C4-2B (cell line): ENCODE measurements around the gene IL17REL.
"Not testable (repeated sequence)": the region's sequence is repeated elsewhere in the genome, so short reads cannot be mapped to it uniquely, and the experiment has no call there.

Experiments
- H3K27ac ChIP-seq: fragments of 450-650 bp; 2 replicates; pipeline ENCODE4 v1.5.1; 2017
- CTCF ChIP-seq: fragments of 450-650 bp; conservative IDR thresholded peaks from 2 replicates; pipeline ENCODE4 v1.5.1; 2017; ENCODE audit warnings: mild to moderate bottlenecking
- ZFX ChIP-seq: fragments of 450-650 bp; IDR thresholded peaks from 2 replicates; pipeline ENCODE4 v1.6.1; 2017

Gene IL17REL

GRCh38 chr22:49947296-49947622 lies 65.3 kb downstream of the IL17REL start:
- no peak overlapping the region; the same call in 1 of the 2 replicates for H3K27ac ChIP-seq
- TF ChIP-seq CTCF (no peak), ZFX (no peak)

- H3K27ac ChIP-seq: no peak overlapping the region; the same call in 1 of the 2 replicates
- TF ChIP-seq CTCF (no peak), ZFX (no peak)
These were observed 65.8 kb downstream of the IL17REL start for GRCh38 chr22:49946612-49947295.

GRCh38 chr22:49945042-49945794 lies 67.3 kb downstream of the IL17REL start:
- H3K27ac ChIP-seq: not testable (repeated sequence)
